ENCODE measurements around the gene NDST1.

The NDST1 gene

GRCh38 chr5:150521522-150521817 lies 13.5 kb downstream of the NDST1 start (continued):
- TF ChIP-seq PATZ1 (CRISPR knock-in tag; IDR thresholded peaks at IDR 0.05; ENCODE audit: borderline replicate concordance) (no peak), OSR1 (CRISPR knock-in tag; IDR thresholded peaks at IDR 0.05) (no peak), ZNF70 (CRISPR knock-in tag; IDR thresholded peaks at IDR 0.05) (no peak), BACH2 (CRISPR knock-in tag; IDR thresholded peaks at IDR 0.05; ENCODE audit: borderline replicate concordance) (no peak), TSHZ2 (CRISPR knock-in tag; IDR thresholded peaks at IDR 0.05) (no peak), ZNF8 (CRISPR knock-in tag; IDR thresholded peaks at IDR 0.05) (no peak), ZFP3 (CRISPR knock-in tag; IDR thresholded peaks at IDR 0.05) (no peak)

GRCh38 chr5:150521939-150522503 lies 14.1 kb downstream of the NDST1 start:
- no peak for TF ChIP-seq TOX (CRISPR knock-in tag; IDR thresholded peaks at IDR 0.05; ENCODE audit: borderline replicate concordance)
- no peak for TF ChIP-seq ISL1 (CRISPR knock-in tag; IDR thresholded peaks at IDR 0.05)
- no peak for TF ChIP-seq TSHZ2 (CRISPR knock-in tag; IDR thresholded peaks at IDR 0.05)
- no peak for TF ChIP-seq ARNTL (CRISPR knock-in tag; IDR thresholded peaks at IDR 0.05; ENCODE audit: borderline replicate concordance, low read depth)
- TF ChIP-seq CREB5 (CRISPR knock-in tag; IDR thresholded peaks at IDR 0.05; ENCODE audit: low read depth), result no peak
- no peak for TF ChIP-seq POU6F1 (CRISPR knock-in tag; IDR thresholded peaks at IDR 0.05; ENCODE audit: borderline replicate concordance, low read depth)
- no peak for TF ChIP-seq TCF4 (CRISPR knock-in tag; IDR thresholded peaks at IDR 0.05; ENCODE audit: borderline replicate concordance)
- no peak for TF ChIP-seq ZC3H10 (CRISPR knock-in tag; IDR thresholded peaks at IDR 0.05)
- TF ChIP-seq CSRNP3 (CRISPR knock-in tag; IDR thresholded peaks at IDR 0.05), result no peak
- TF ChIP-seq RARB (CRISPR knock-in tag; IDR thresholded peaks at IDR 0.05), result no peak
- no peak for TF ChIP-seq BACH2 (CRISPR knock-in tag; IDR thresholded peaks at IDR 0.05; ENCODE audit: borderline replicate concordance)
- no peak for TF ChIP-seq CSDC2 (CRISPR knock-in tag; IDR thresholded peaks at IDR 0.05)
- ATAC-seq, result no peak

All from SK-N-SH treated with all-trans-retinoic acid at 6 μM for 48 hours (cell line).